ENCODE data around the gene MCHR2. TPM values are rescaled to one million over a fixed set of nuclear protein-coding genes. Genes with fewer than 3 reads are reported as not detected.

Gene MCHR2
- total and polyA plus RNA-seq, 4 donors, result not detected

- Histone ChIP-seq H3K9ac (ENCODE audit: low read depth in 1 of 2, low read length in 2 of 2) (no peak overlapping the region), H3K27me3 (ENCODE audit: control insufficient read depth in 4 of 4, insufficient read depth in 4 of 4, low read length in 3 of 4) (no peaks in the 10 kb centered on the region), H3K36me3 (ENCODE audit: control insufficient read depth in 4 of 4, insufficient read depth in 3 of 4, low read depth in 1 of 4, low read length in 3 of 4) (no peaks in the 10 kb centered on the region), H3K27ac (ENCODE audit: low read depth in 1 of 2, low read length in 2 of 2) (no peak overlapping the region), H3K4me3 (ENCODE audit: low read depth in 1 of 3, low read length in 3 of 3) (no peak overlapping the region), H3K9me3 (ENCODE audit: control insufficient read depth in 4 of 4, low read length in 3 of 4) (no peaks in the 10 kb centered on the region), H3K4me1 (ENCODE audit: control insufficient read depth in 4 of 4, insufficient read depth in 4 of 4, low read length in 3 of 4) (no peaks in the 10 kb centered on the region)
- no peak for DNase-seq (ENCODE audit: low spot score)
- WGBS, result 69% methylated on average over 5 of the region's 5 CpGs
- TF ChIP-seq RAD21 (IDR thresholded peaks at IDR 0.05), result no peak
- TF ChIP-seq FOXA1 (IDR thresholded peaks at IDR 0.05), result no peak
- no peak for TF ChIP-seq EGR1 (IDR thresholded peaks at IDR 0.05; ENCODE audit: low read depth in 2 of 2)
- no peak for TF ChIP-seq NR2F2 (IDR thresholded peaks at IDR 0.05)
- no peak for TF ChIP-seq TAF1 (conservative IDR thresholded peaks at IDR 0.05)
- no peak for TF ChIP-seq JUND (IDR thresholded peaks at IDR 0.05)
- no peak for TF ChIP-seq HNF4G (IDR thresholded peaks at IDR 0.05)
- TF ChIP-seq CTCF (IDR thresholded peaks at IDR 0.05; ENCODE audit: low read depth, low read length, missing input control), result no peak
- TF ChIP-seq FOXA2 (IDR thresholded peaks at IDR 0.05), result no peak
- no peak for TF ChIP-seq HNF4A (conservative IDR thresholded peaks at IDR 0.05)
- TF ChIP-seq RXRA (IDR thresholded peaks at IDR 0.05), result no peak
- TF ChIP-seq MAX (IDR thresholded peaks at IDR 0.05), result no peak
- no peak for TF ChIP-seq SP1 (IDR thresholded peaks at IDR 0.05)
- no peak for TF ChIP-seq ZBTB33 (IDR thresholded peaks at IDR 0.05)
- no peak for TF ChIP-seq GABPA (IDR thresholded peaks at IDR 0.05 in 1 of 2, conservative IDR thresholded peaks at IDR 0.05 in 1 of 2)
Observed at GRCh38 chr6:99951016-99951805, 42.8 kb downstream of the MCHR2 start.

GRCh38 chr6:99946005-99946404, 48.0 kb downstream of the MCHR2 start:
- no peak for DNase-seq (ENCODE audit: low spot score)
- no peak overlapping the region for H3K9ac ChIP-seq (ENCODE audit: low read depth in 1 of 2, low read length in 2 of 2)
- no peaks in the 10 kb centered on the region for H3K36me3 ChIP-seq (ENCODE audit: control insufficient read depth in 4 of 4, insufficient read depth in 3 of 4, low read depth in 1 of 4, low read length in 3 of 4)
- TF ChIP-seq ZBTB33 (IDR thresholded peaks at IDR 0.05), result no peak
- TF ChIP-seq CTCF (IDR thresholded peaks at IDR 0.05; ENCODE audit: low read depth, low read length, missing input control), result no peak
- no peak for TF ChIP-seq JUND (IDR thresholded peaks at IDR 0.05)
- no peak for TF ChIP-seq RAD21 (IDR thresholded peaks at IDR 0.05)
- no peak for TF ChIP-seq FOXA2 (IDR thresholded peaks at IDR 0.05)
- no peak overlapping the region for H3K27ac ChIP-seq (ENCODE audit: low read depth in 1 of 2, low read length in 2 of 2)
- H3K27me3 ChIP-seq (ENCODE audit: control insufficient read depth in 4 of 4, insufficient read depth in 4 of 4, low read length in 3 of 4), result peaks cover 0 to 5% (median 0%) of the 10 kb centered on the region in 4 donors
- 53% methylated on average over 2 of the region's 2 CpGs for WGBS
- H3K9me3 ChIP-seq (ENCODE audit: control insufficient read depth in 4 of 4, low read length in 3 of 4), result no peaks in the 10 kb centered on the region
- H3K4me1 ChIP-seq (ENCODE audit: control insufficient read depth in 4 of 4, insufficient read depth in 4 of 4, low read length in 3 of 4), result no peaks in the 10 kb centered on the region
- H3K4me3 ChIP-seq (ENCODE audit: low read depth in 1 of 3, low read length in 3 of 3), result no peak overlapping the region
